ENCODE results near the gene SNUPN.
"Not testable (repeated sequence)": the region's sequence is repeated elsewhere in the genome, so short reads cannot be mapped to it uniquely, and the experiment has no call there.

The SNUPN gene

DNA sequence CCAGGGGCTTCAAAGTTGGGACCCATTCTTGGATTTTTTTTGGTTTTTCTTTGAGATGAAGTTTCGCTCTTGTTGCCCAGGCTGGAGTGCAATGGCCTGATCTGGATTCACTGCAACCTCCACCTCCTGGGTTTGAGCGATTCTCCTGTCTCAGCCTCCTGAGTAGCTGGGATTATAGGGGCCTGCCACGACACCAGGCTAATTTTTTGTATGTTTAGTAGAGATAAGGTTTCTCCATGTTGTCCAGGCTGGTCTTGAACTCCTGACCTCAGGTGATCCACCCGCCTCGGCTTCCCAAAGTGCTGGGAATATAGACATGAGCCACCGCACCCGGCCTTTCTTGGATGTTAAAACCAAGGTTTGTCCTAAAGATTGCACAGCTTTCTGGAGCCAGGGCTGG lies 8.4 kb upstream of the SNUPN start:
- not testable (repeated sequence) for DNase-seq

DNA sequence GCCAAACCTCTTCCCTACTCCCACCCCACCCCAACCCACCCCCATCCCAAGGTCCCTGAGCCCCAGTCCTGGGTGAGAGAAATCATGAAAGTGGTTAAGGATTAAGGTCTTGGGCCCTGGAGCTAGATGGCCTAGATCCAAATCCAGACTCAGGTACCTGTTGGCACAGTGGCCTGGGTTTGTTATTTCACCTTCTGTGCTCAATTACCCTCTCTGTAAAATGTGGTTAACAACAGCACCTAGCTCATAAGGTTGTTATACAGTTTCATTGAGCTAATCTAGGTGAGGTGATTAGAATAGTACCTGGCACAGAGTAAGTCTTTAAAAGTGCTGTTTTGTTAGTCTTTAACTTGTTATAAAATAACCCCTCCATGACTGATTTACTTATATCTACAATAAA lies 6.4 kb upstream of the SNUPN start:
- DNase-seq: no peak

DNA sequence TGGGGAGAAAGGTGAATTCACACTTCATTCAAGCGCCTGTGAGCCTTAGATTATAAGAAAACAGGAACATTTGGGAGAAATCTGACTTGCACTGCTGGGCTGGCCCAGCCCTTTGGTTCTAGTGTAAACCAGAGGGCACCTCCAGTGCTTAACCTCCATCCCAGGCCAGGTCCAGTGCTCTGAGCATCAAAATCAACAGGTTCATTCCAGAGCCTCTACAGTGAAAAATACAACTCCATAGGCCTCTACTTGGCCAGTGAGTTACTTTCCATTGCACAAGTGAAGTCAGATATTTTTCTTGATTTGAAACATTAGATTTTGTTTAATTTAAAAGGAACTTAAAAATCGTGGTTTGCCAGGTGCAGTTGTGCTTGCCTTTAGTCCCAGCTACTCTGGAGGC lies 3.0 kb downstream of the SNUPN start:
- no peak for DNase-seq

DNA sequence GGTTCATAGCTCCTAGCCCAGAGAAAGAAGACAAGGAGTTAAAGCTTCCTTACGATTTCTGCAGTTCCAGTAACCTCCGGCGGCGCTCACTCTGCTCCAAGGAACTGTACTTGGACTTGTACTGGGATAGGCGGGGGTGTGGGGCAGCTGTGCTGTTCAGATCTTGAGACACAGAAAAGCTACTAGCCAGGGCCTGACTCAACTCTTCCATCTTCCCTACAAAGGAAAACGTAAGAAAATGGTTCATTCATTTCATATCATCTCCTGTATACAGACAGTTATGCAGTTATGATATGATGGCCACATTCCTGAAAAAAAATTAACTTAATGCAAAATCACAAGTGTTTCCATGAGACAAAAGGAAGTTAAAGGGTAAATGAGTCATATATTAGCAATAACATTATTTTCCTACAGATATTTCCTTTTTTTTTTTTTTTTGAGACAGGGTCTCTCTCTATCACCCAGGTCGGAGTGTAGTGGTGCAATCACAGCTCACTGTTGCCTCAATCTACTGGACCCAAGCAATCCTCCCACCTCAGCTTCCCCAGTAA lies 4.6 kb downstream of the SNUPN start:
- no peak for DNase-seq

DNA sequence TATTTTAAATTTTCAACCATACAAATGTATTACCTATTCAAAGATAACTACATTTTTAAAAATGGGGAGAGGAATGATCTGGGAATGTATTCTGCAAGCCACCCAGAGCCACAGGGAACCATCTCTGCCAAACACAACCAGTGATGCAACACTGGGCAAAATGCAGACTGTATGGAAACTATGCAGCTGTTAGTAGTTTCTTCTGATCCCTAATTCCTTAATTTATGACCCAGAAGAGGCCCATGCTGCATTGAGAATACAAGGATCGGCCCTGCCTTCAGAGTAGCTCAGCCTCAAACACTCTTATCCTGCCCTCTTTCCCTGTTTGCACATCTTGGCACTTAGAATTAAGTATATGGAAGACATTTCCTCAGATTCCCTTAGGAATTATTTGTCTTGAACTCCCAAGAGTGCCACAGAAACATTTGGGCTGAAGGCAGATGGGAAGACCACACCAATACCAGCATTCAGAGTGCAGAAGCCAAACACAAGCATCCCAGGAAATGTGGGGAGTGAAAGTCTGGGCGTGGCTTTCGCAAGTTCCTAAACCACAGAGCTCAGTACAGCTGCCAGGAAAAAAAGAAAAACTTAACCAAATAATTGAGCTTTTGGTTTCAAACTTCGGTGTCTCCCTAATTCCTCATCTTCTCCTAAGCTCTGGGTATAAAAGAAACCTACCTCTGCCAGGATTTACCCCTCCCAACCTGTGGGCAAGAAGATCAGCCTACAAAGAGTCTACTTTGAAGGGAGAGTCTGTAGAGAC lies 5.3 kb downstream of the SNUPN start:
- no peak for DNase-seq

DNA sequence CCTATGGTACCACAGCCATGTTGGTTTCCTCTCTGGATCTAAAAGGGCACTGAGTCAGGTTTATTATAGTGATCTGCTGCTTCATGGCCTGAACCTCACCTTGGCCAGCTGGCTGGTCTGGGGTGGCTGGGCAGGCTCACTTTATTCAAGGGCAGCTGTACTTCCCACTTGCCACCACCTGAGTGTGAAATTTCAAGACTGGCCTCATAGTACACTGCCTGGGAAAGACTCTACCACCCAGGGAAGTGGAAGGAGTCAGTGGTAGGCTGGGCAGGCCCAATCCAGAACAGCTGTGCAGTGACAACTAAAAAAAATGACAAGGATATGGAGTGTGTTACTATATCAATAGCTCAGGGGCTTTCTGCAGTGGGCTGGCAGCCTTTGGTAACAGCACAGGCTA lies 8.8 kb downstream of the SNUPN start:
- DNase-seq: no peak

DNA sequence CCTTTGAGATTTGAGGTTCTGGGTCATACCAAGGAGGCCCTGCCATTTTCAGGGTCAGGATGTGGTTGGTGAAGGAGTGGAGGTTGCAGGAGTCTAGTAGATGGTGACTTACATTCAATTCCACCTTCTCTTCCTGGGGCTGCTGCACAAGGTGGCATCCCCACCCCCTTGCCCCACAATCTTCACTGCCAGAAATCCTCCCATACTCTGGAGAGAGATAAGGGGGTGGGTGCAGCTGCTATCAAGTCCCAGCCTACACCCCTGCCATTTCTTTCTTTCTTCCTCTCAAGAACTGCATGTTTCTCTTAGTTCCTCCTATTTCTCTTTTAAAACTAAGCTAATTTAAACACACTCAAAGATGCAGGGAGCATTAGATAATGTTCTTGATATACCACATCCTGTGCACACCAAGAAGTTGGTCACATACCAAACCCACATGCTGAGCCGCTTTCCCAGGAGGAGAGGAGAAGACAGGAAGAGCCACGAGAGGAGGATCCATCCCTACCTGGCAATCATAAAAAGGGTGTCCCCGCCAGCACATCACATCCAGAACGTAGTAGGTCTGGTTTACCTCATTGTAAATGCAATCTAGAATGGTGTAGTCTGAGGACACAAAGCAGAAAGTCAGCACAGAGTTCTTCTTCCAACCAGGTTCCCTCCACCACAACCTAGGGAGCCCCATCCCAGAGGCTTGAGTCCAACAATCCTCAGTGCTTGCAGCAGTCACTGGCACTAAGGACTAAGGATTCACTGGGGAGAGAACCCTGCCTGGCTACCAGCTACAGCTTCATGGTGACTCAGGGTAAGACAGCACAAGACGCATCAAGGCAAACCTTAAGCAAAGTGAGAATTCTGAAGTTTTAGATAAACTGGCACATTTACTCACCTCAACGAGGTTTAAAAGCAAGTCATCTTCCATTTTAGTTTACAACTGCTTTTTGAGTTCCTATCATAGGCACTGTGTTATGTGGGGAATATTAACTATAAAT lies 18.5 kb downstream of the SNUPN start:
- no peak for DNase-seq

DNA sequence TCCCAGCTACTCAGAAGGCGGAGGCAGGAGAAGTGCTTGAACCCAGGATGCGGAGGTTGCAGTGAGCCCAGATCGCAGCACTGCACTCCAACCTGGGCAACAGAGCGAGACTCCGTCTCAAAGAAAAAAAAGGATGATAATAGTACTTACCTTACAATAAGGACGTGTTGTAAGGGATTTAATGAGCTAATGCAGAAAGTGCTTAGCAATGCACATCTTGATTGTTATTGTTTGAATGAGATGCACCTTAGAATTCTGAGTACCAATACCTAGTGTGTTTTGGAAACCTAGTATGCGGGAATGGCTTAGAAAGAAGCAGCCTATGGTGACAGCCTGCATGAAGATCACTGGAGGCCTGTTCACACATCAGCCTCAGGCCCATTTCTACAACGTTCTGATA lies 19.5 kb downstream of the SNUPN start:
- no peak for DNase-seq

DNA sequence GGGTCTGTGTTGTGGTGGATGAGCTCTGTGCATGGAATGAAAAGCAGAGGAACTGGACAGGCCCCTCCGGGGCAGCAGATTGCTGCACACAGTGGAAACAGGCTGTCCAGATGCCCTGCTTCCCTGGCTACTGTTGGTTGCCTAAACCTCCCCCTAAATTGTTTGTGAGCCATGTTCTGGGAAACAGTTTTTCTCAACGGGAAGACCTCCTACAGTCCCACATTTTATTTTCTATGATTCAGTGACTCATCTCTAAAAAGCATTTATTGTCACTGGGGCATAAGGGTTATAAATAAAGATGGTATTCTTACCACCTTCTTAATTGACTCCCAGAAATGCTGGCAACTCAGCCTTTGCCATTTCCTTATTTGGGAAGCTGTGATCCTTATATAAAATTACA lies 26.1 kb downstream of the SNUPN start:
- no peak for DNase-seq

DNA sequence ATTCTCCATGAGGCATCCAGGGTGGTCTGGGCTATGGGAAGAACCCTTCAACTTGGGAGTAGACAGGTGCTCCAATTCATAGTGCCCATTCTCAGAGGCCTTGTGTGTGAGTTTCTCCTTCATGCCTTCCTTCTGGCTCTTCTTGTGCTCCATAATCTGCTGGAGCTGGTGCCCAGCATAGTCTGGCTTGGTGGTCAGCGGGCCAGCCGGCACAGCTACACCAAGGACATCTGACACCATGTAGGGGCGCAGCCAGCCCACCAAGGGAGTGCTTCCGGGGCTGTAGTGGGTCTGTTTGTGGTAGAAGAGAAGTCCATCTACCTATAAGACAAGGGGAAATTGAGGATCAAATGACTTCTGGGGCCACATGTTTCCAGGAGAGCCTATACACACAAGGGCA lies 27.2 kb downstream of the SNUPN start:
- no peak for DNase-seq

DNA sequence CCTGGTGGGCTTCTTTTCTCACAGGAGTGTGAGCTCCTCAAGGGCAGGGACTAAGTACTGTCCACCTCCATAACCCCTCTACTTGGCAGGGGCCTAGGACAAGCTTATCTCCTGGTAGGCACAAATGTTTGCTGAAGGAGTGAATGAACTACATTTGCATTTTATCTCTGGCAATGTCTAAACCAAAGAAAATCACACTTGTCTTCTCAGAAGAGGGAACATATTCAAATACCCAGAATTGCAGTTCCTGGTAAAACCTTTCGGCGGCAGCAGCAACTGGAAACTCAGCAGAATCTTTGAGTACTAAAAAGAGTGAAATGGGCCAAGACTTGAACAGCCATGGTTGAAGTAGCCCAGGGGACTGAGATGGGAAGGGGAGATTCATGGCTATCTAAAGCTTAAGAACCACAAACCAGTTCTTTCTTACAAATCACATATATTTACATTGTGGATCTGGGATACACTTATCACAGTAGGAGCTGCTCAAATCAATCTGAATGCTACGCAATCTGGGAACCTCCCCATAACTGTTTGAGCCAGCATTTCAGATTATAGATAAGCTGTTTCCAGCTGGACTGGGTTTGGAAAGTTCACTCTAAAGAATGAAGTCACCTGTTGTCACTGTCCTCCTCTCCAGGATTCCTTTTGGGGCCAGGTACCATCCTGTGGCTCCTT lies 27.7 kb downstream of the SNUPN start:
- no peak for DNase-seq

DNA sequence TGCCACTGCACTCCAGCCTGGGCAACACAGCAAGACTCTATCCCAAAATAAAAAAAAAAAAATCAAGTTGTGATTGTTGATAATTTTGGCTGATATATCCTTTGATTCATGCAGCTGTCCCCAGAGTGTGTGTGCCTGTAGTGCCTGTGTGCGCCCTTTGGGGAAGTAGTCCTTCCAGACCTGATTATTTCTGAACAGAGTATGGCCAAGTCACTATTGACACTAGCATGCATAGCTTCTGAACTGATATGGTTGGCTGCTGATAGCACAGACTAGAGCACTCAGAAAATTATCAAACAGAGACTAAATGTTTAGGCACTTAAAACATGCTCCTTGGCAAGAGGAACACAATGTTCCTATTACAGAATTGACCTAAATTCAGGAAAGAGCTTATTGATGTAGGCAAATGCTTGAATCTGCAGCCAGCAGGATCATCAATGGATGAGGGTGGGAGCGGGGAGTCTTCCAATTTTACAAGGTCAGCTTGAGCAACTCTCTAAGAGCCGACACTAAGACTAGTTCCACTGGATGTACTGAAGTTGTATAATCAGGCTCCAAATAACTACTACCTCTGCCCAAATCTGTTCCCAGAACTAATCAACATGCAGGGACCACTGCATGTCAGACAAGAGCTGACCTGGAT lies 28.7 kb downstream of the SNUPN start:
- no peak for DNase-seq

DNA sequence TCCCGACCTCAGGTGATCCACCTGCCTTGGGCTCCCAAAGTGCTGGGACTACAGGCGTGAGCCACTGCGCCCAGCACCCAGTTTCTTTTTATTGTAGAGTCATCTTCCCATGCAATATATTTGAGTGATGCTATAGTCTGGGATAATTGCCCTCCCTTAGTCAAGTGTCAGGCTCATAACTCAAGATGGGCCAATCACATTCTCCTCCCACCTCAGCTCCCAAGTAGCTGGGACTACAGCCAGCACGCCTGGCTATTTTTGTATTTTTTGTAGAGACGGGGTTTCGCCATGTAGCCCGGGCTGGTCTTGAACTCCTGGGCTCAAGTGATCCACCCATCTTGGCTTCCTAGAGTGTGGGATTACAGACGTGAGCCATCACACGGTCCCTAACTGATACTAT lies 31.2 kb downstream of the SNUPN start:
- DNase-seq: no peak

DNA sequence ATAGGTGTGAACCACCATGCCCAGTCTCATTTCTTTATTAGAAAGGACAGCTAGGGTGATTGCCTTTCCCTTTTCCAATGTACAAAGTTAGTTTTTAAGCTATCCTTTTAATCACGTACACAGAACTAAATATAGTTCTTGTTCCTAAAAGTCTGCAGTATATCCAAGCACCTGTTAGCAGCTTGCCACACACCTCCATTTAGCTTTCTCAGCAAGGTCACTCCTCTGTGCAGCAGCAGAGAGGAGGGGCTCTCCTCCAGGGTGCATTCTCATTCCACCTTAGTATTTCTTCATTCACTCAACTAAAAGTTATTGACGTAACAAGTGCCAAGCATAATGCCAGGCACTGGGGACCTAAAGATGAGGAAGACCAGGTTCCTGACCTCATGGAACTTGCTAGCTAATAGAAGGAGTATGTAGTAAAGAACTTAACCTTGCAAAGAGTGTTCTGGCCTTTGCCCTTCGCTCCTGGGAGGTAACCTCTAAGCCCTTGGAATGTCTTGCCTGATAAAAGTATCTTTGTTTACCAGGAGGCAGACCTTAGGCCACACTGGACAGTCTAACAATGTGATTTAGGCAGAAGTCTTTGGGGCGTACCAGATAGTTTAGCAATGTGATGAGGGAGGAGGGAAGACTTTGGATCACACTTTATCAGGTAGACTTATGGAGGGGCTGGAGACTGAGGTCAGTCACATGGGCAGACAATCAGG lies 33.7 kb downstream of the SNUPN start:
- no peak for DNase-seq

DNA sequence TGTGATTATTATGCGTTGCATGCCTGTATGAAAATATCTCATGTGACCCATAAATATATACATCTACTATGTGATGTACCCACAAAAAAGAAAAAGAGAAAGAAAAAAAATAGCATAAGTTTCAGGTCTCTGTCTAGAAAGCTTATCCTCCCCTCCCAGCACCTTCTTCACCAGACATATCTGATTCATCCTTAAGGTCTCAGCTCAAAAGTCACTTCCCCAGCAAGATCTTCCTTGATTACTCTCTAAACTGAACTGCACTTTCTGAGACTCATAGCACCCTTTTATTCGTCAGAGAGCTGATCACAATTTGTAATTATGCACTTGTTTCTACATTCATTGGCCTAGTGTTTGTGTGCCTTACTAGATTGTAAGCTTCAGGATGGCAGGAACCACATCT lies 35.3 kb downstream of the SNUPN start:
- no peak for DNase-seq

DNA sequence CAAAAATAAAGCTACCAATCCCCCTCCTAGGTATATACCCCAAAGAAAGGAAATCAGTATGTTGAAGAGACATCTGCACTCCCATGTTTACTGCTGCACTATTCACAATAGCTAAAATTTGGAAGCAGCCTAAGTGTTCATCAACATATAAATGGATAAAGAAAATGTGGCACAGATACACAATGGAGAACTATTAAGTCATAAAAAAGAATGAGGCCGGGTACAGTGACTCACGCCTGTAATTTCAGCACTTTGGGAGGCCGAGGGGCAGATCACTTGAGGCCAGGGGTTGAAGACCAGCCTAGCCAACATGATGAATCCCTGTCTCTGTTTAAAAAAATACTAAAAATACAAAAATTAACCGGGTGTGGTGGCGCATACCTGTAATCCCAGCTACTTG lies 36.5 kb downstream of the SNUPN start:
- DNase-seq: no peak

DNA sequence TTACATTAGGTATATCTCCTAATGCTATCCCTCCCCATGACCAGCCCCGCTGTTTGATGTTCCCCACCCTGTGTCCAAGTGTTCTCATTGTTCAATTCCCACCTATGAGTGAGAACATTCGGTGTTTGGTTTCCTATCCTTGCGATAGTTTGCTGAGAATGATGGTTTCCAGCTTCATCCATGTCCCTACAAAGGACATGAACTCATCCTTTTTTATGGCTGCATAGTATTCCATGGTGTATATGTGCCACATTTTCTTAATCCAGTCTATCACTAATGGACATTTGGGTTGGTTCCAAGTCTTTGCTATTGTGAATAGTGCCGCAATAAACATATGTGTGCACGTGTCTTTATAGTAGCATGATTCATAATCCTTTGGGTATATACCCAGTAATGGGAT lies 39.1 kb downstream of the SNUPN start:
- DNase-seq: not testable (repeated sequence)

DNA sequence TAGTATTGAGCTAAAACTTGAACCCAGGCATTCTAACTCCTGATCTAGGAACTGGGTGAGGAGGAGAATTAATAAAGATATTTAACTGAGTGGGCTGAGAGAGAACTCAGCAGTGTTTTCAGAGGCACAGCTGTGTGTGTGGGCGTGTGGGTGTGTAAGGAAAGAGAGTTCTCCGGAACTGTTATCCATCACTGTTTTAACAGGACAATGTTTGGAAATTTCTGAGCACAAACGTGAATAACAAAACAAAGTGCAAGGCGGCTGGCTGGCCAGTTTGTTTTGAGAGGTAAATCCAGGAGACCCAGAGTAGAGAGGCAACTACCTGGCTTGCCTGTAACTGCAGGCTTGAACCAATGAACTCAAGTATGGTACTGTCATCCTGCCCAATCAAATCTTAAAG lies 41.4 kb downstream of the SNUPN start:
- no peak for DNase-seq

DNA sequence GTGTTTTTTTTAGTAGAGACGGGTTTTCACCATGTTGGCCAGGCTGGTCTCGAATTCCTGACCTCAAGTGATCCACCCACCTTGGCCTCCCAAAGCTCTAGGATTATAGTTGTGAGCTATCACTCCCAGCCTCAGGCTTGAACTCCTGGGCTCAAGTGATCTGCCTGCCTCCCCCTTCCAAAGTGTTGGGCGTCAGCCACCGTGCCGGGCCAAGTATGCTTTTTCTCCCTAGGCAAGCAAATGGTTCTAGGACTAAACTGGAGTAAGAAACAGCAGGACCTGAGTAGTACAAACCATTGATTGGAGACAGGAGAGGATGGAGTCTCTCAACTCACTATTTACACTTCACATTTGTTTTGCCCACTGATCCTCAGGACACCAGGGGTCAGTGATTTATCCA lies 41.8 kb downstream of the SNUPN start:
- DNase-seq: no peak

DNA sequence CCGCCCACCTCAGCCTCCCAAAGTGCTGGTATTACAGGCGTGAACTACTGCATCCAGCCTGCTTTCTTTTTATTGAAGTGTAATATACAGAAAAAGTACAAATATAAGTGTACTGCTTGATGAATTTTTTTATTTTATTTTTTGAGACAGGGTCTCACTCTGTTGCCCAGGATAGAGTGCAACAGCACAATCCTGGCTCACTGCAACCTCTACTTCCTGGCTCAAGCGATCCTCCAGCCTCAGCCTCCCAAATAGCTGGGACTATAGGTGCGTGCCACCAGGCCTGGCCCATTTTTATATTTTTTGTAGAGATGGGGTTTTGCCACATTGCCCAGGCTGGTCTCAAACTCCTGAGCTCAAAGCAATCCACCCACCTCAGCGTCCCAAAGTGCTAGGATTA lies 42.6 kb downstream of the SNUPN start:
- DNase-seq: not testable (repeated sequence)

DNA sequence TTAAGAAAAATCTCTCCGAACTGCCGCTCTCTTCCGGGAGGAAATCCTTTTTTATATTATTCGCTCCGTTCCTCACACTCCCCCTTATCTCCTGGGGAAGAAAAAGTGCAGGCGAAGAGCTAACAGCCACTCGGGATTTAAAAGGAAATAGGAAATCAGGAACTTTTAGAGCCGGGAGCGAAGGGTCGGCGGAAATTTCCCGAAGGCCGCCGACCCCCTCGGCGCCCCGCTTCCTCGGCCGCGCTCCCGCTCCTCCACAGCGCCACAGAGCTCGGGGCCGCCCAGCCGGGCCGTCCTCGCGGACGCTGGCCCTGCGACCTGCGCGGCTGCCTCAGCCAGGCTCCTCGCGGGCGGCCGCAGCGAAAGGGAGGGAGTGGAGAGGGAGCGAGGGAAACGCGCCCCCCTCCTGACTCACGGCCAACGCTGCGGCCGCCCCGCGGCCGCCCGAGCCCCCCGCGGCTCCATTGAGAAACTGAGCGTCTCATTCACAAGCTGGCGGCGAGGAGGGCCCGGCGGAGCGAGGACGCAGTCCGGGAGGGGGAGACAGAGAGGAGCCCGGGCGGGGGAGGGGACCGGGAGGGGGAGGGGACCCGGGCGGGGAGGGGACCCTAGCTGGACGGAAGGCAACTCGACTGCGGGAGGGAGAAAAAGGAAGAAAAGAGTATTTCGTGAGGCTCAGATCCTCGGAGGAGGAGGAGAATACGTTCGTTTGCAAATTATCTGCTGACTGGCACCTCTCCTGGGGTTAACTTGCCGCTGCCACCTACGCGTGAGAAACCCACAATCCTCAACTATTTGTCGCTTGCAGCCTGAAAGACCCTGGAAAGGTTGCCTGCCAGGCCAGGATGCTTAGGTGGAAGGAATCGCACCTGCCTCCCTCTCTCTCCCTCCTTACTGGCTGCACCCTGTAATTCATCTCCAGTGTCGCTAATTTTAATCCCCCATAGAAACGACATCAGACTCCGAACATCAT lies 46.3 kb downstream of the SNUPN start, which contains the start of gene PTPN9:
Gene PTPN9 (minus strand): TSS at position 368 of the 973 bp plus-strand sequence. CDS start 539 bp downstream, outside the sequence.
- peak; percentile 65 for DNase-seq
